ENCODE data around the gene ADTRP. TPM values are rescaled to one million over a fixed set of nuclear protein-coding genes. Genes with fewer than 3 reads are reported as not detected.

ADTRP gene
- total and polyA plus RNA-seq, 2 of the 13 experiments (the other 11 are each of a cell fraction or from before 2014, with no cell fraction given): not detected

DNA sequence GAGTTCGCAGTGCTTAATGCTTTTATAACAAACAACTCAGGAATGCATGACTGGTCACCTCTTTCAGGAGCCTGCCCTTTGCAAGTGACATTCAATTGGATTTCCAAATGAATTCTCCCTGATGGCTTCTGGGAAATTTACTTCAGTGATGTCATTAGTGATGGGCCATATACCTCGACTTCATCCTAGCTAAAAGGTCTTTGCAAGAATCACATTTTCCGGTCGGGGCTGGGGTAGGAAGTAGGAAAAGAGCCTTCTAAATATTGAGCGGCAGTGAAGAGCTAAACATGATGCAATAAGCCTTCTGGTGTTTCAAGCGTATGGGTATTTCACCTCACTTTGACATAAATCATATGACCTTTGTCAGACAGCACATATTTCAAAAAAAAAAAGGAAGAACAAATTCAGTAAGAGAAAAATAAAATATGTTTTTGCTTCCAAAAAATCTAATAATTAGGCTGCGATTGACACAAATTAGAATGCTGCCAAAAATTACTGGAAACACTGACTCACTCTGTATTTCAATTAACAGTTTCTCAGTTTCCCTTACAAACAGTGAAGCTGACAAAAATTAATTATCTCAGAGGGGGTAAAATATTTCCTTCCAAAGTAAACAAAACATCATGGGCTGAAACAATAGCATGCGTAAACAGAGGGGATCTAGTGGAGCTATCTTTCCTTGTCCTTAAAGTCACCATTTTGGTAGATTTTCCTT is 39.8 kb downstream of the ADTRP start:
- H3K27me3 ChIP-seq (ENCODE audit: control insufficient read depth in 1 of 2, insufficient read depth in 2 of 2, low read length in 2 of 2): peaks cover 0 to 2% of the 10 kb centered on the region in 2 experiments; a peak in 2 of 5 replicates
- no peak overlapping the region for H3K9ac ChIP-seq (ENCODE audit: insufficient read depth, low read depth, low read length)
- no peak overlapping the region for H3K4me2 ChIP-seq (ENCODE audit: low read depth, low read length)
- no peak for DNase-seq (ENCODE audit: low spot score)
- H3K9me3 ChIP-seq (ENCODE audit: low read length): no peaks in the 10 kb centered on the region
- intact Hi-C loops (cut with micrococcal nuclease; ENCODE audit: unreplicated experiment): no loop called here
- TF ChIP-seq CREB1 (IDR thresholded peaks at IDR 0.05) (peak; percentile 25; the same call in 1 of the 2 replicates), CREB1 (CRISPR knock-in tag; IDR thresholded peaks at IDR 0.05) (no peak), CEBPB (IDR thresholded peaks at IDR 0.05; ENCODE audit: borderline replicate concordance, low read depth, low read length) (peak; percentile 69), HMGA1 (CRISPR knock-in tag; conservative IDR thresholded peaks at IDR 0.05) (no peak), ATF7 (IDR thresholded peaks at IDR 0.05) (peak; percentile 51; the same call in 1 of the 2 replicates), ATF7 (CRISPR knock-in tag; IDR thresholded peaks at IDR 0.05) (no peak)
- BruUV-seq (replicated peaks): no TSS peak
- ATAC-seq: no peak
- WGBS (ENCODE audit: low lambda C conversion rate): 40% methylated on average over 8 of the region's 8 CpGs
- H3K4me1 ChIP-seq (ENCODE audit: insufficient read depth, low read length): no peaks in the 10 kb centered on the region
- no peak overlapping the region for H3K4me3 ChIP-seq (replicated peaks in 1 of 3; ENCODE audit: insufficient read depth in 1 of 3, low read depth in 2 of 3, low read length in 3 of 3)
- in situ Hi-C loops (cut with HindIII; ENCODE audit: extremely low pct_ligation_motif_present, low pct_unique_long_range_greater_than_20kb): no loop called here
- H3K27ac ChIP-seq (ENCODE audit: extremely low read length, insufficient read depth, low read length): no peak overlapping the region
- no peaks in the 10 kb centered on the region for H3K79me2 ChIP-seq (ENCODE audit: insufficient read depth, low read length)
- CTCF ChIA-PET (ENCODE audit: low intra/inter-chr PET ratio, low total read pairs): no interaction called here
- no peak overlapping the region for H2AFZ ChIP-seq (ENCODE audit: low read length)
- peak; percentile 32 for FAIRE-seq
- no peaks in the 10 kb centered on the region for H4K20me1 ChIP-seq (ENCODE audit: insufficient read depth, low read length)
- no peaks in the 10 kb centered on the region for H3K36me3 ChIP-seq (replicated peaks in 1 of 2; ENCODE audit: control insufficient read depth in 1 of 2, insufficient read depth in 2 of 2, low read length in 2 of 2)
- POLR2A ChIA-PET: no interaction called here

DNA sequence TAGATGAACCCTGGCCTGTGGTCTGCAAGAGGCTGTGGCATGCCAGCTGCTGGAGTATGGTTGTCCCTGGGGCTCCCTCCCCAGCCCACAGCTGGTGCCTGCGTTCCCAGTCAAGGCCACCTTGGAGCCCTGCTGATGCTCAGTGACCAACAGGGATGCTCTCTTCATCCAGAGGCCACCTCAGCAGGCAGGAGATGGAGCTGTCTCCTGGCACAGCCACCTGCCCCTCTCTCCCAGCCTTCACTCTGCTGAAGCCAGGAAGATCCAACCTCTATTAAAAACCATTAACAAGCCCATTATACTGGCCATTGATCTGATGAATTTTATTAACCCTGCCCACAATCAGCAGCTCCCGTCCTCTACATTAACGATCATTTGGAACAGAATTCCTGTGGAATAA is 40.4 kb downstream of the ADTRP start:
- Histone ChIP-seq H4K20me1 (ENCODE audit: insufficient read depth, low read length) (no peaks in the 10 kb centered on the region), H3K27me3 (ENCODE audit: control insufficient read depth in 1 of 2, insufficient read depth in 2 of 2, low read length in 2 of 2) (peaks cover 0 to 2% of the 10 kb centered on the region in 2 experiments; a peak in 2 of 5 replicates), H3K9ac (ENCODE audit: insufficient read depth, low read depth, low read length) (no peak overlapping the region), H3K4me1 (ENCODE audit: insufficient read depth, low read length) (no peaks in the 10 kb centered on the region), H3K27ac (ENCODE audit: extremely low read length, insufficient read depth, low read length) (no peak overlapping the region), H3K4me3 (replicated peaks in 1 of 3; ENCODE audit: insufficient read depth in 1 of 3, low read depth in 2 of 3, low read length in 3 of 3) (no peak overlapping the region), H3K79me2 (ENCODE audit: insufficient read depth, low read length) (no peaks in the 10 kb centered on the region), H3K36me3 (replicated peaks in 1 of 2; ENCODE audit: control insufficient read depth in 1 of 2, insufficient read depth in 2 of 2, low read length in 2 of 2) (no peaks in the 10 kb centered on the region), H2AFZ (ENCODE audit: low read length) (no peak overlapping the region), H3K4me2 (ENCODE audit: low read depth, low read length) (no peak overlapping the region), H3K9me3 (ENCODE audit: low read length) (no peaks in the 10 kb centered on the region)
- no TSS peak for BruUV-seq (replicated peaks)
- FAIRE-seq (no peak), ATAC-seq (no peak), DNase-seq (ENCODE audit: low spot score) (no peak)
- 45% methylated on average over 3 of the region's 3 CpGs for WGBS (ENCODE audit: low lambda C conversion rate)
- intact Hi-C loops (cut with micrococcal nuclease; ENCODE audit: unreplicated experiment): no loop called here
- ChIA-PET CTCF (ENCODE audit: low intra/inter-chr PET ratio, low total read pairs) (no interaction called here), POLR2A (no interaction called here)
- TF ChIP-seq ZNF205 (CRISPR knock-in tag; IDR thresholded peaks at IDR 0.05) (no peak), LRRFIP1 (CRISPR knock-in tag; conservative IDR thresholded peaks at IDR 0.05) (no peak), GZF1 (CRISPR knock-in tag; IDR thresholded peaks at IDR 0.05) (no peak), ATF6 (CRISPR knock-in tag; conservative IDR thresholded peaks at IDR 0.05) (no peak), SALL1 (CRISPR knock-in tag; IDR thresholded peaks at IDR 0.05) (no peak)
- TF ChIP-seq, protein P1, sequence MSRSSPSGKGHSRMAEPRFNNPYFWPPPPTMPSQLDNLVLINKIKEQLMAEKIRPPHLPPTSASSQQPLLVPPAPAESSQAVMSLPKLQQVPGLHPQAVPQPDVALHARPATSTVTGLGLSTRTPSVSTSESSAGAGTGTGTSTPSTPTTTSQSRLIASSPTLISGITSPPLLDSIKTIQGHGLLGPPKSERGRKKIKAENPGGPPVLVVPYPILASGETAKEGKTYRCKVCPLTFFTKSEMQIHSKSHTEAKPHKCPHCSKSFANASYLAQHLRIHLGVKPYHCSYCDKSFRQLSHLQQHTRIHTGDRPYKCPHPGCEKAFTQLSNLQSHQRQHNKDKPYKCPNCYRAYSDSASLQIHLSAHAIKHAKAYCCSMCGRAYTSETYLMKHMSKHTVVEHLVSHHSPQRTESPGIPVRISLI (CRISPR knock-in tag; IDR thresholded peaks at IDR 0.05; ENCODE audit: borderline replicate concordance): no peak
- TF ChIP-seq, protein P2, sequence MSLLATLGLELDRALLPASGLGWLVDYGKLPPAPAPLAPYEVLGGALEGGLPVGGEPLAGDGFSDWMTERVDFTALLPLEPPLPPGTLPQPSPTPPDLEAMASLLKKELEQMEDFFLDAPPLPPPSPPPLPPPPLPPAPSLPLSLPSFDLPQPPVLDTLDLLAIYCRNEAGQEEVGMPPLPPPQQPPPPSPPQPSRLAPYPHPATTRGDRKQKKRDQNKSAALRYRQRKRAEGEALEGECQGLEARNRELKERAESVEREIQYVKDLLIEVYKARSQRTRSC (CRISPR knock-in tag; IDR thresholded peaks at IDR 0.05; ENCODE audit: low read depth): no peak
- in situ Hi-C loops (cut with HindIII; ENCODE audit: extremely low pct_ligation_motif_present, low pct_unique_long_range_greater_than_20kb): no loop called here

All from HepG2 (cell line).